Activated T-helper 17 cell treated with anti-CD3 and anti-CD28 coated beads, Interleukin-2, amount 50 U/mL, for 72 hours (primary cell): ENCODE measurements around the gene BEND6. TPM values are rescaled to one million over a fixed set of nuclear protein-coding genes. Genes with fewer than 3 reads are reported as not detected.

ENCODE experiments used
- ATAC-seq: fragments of 150-1000 bp; cut with Tn5 transposase; replicated peaks from 2 replicates; pipeline ENCODE4 v1.10.0; 2021; ENCODE audit warnings: mild to moderate bottlenecking, moderate library complexity
- H3K27ac Mint-ChIP-seq: one replicate; pipeline ENCODE4 v1.8.0; 2022; ENCODE audit warnings: mixed read lengths
- H3K27me3 Mint-ChIP-seq: one replicate; pipeline ENCODE4 v1.8.0; 2022; ENCODE audit warnings: mixed read lengths
- H3K36me3 Mint-ChIP-seq: one replicate; pipeline ENCODE4 v1.8.0; 2022; ENCODE audit warnings: low read depth, mild to moderate bottlenecking, mixed read lengths
- H3K4me1 Mint-ChIP-seq: one replicate; pipeline ENCODE4 v1.8.0; 2022; ENCODE audit warnings: mixed read lengths
- H3K4me3 Mint-ChIP-seq: one replicate; pipeline ENCODE4 v1.8.0; 2022; ENCODE audit warnings: mild to moderate bottlenecking, mixed read lengths
- H3K9me3 Mint-ChIP-seq: one replicate; pipeline ENCODE4 v1.8.0; 2022; ENCODE audit warnings: mixed read lengths
- total RNA-seq, 2 donors: library from RNA; stranded (reverse); gene quantifications; one replicate each; pipeline ENCODE4 v1.2.3, GENCODE V29; 2022

BEND6 gene
- total RNA-seq, 2 donors from 2014 or later: 0.15 TPM; not detected in 1

DNA sequence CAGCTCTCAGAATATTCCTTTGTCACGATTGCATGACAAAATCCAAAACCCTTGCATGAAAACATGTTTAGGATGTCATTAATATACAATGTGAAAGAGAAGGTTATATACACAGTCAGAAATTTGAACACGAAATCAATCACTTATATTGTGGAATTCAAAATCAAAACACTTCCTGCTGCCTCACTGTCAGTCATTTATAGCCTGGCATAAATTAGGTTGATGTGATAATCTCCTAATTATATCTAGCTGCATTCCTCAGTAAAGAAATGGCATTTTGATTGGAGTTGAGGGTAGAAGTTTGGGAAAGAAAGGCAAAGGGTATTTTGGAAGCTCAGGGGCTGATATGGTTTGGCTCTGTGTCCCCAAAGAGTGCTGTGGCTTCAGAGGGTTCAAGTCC lies 24.1 kb upstream of the BEND6 start:
- peaks cover 30% of the 10 kb centered on the region for H3K27me3 Mint-ChIP-seq
- no peak overlapping the region for H3K27ac Mint-ChIP-seq
- no peaks in the 10 kb centered on the region for H3K9me3 Mint-ChIP-seq
- no peaks in the 10 kb centered on the region for H3K4me1 Mint-ChIP-seq
- no peak for ATAC-seq
- no peaks in the 10 kb centered on the region for H3K36me3 Mint-ChIP-seq
- H3K4me3 Mint-ChIP-seq: no peak overlapping the region

DNA sequence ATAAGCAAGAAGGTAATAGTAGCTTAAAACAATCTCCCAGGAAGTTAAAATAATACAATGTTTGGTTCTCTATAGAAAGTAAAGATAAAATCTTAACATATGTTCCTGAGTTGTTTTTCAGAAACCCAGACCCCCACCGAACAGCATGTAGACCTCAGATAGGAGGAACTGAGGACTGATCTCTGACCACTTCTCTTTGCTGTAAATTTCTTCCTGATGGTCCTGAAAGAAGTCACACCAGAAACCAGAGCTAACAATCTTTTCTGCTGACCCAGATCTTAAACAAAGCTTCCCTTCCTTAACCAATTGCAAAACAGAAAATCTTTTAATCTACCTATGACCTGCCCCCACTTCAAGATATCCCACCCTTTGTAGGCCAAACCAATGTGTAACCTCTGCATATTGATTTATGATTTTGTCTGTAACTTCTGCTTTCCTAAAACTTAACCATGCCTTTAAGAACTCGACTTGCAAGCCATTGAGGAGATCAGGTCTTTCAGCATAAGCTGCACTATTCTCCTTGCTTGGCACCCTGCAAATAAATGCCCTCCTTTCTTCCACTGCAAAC lies 21.9 kb upstream of the BEND6 start:
- no peak for ATAC-seq
- Mint-ChIP-seq H3K27ac (no peak overlapping the region), H3K36me3 (no peaks in the 10 kb centered on the region), H3K4me3 (no peak overlapping the region), H3K9me3 (no peaks in the 10 kb centered on the region), H3K4me1 (no peaks in the 10 kb centered on the region), H3K27me3 (peaks cover 23% of the 10 kb centered on the region)

DNA sequence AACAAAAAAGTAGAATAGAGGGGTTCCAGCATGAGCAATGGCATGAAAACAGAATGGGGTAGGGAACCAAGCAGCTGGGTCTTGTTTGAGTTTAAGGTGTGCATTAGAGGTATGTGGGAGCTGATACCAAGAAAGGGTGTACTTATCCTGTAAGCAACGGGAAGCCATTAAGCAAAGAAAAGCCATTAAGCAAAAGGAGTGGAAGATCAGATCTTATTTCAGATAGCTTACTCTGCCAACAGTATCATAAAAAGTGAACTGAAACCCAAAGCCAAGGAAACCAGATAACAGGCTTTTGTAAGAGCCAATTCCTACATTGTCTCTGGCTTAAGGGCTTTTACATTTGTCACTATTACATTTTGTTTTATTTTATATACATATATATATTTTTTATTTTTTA lies 21.3 kb upstream of the BEND6 start:
- no peak for ATAC-seq
- Mint-ChIP-seq H3K36me3 (no peaks in the 10 kb centered on the region), H3K4me3 (no peak overlapping the region), H3K4me1 (no peaks in the 10 kb centered on the region), H3K27me3 (peaks cover 23% of the 10 kb centered on the region), H3K9me3 (no peaks in the 10 kb centered on the region), H3K27ac (no peak overlapping the region)

DNA sequence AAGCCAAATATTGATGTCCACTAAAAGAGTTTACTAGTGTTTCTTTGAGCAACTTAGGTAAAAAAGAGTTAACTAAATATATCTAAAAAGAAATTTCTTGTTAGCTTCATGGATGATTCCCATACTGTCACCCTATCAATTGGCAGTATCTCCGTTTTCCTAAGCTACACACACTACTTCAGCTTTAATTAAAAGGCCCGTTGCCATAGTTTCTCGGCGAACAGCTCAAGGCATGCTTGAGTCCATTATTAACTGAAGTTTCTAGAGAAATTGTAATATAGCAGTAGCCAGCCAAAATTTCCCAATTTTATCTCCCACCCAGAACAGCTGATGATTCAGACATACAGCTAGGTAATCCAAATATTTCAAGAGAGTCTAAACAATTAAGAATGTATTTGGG lies 20.0 kb upstream of the BEND6 start:
- no peaks in the 10 kb centered on the region for H3K36me3 Mint-ChIP-seq
- H3K27me3 Mint-ChIP-seq: peaks cover 27% of the 10 kb centered on the region
- H3K9me3 Mint-ChIP-seq: peaks cover 4% of the 10 kb centered on the region
- no peak overlapping the region for H3K27ac Mint-ChIP-seq
- no peak for ATAC-seq
- H3K4me1 Mint-ChIP-seq: no peaks in the 10 kb centered on the region
- no peak overlapping the region for H3K4me3 Mint-ChIP-seq

DNA sequence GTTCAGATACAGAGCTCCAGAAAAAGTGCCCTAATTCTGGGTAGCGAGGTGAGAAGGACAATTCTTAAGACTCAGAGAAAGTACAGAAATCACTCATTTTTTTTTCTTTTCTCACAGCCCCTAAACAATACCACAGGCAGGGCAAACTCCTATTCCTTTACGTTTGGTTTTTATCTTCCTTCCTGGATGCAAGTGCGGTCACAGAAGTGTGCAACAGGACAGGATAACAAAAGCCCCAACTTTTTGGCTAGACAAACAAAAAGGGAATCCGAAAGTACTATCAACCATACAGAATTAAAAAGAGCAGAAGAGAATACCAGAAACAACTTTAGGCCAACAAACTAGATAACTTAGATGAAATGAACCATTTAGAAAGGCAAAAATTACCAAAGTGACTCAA lies 18.4 kb upstream of the BEND6 start:
- H3K36me3 Mint-ChIP-seq: no peaks in the 10 kb centered on the region
- ATAC-seq: peak; percentile 9
- no peaks in the 10 kb centered on the region for H3K4me1 Mint-ChIP-seq
- H3K9me3 Mint-ChIP-seq: peaks cover 4% of the 10 kb centered on the region
- no peak overlapping the region for H3K4me3 Mint-ChIP-seq
- peaks cover 21% of the 10 kb centered on the region for H3K27me3 Mint-ChIP-seq
- H3K27ac Mint-ChIP-seq: no peak overlapping the region

DNA sequence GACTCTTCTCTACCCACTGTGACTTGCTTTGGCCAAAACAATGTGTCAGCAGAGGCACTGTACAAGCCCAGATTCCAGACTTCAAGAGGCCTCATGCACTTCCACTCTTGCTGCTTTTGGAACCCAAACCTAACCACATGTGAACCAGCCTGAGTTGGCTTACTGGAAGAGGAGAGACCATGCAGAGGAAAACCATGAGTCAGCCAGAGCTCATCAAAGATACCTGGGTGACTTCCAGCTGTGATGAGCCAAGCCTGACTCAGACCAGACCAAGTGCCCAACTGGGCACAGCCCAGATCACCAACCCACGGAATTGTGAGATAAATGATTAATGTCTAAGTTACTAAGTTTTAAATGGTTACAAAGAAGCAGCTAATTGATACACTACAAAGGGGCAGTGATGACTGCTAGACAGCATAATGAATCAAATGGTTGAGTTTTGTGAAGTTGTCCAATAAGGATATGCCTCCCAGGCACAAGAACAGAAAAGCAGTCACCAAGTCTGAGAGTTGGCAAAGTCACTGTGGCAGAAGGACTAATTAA lies 16.2 kb upstream of the BEND6 start:
- Mint-ChIP-seq H3K27ac (no peak overlapping the region), H3K4me3 (no peak overlapping the region), H3K27me3 (peaks cover 8% of the 10 kb centered on the region), H3K9me3 (peaks cover 10% of the 10 kb centered on the region), H3K4me1 (no peaks in the 10 kb centered on the region), H3K36me3 (no peaks in the 10 kb centered on the region)
- ATAC-seq: peak; percentile 94

DNA sequence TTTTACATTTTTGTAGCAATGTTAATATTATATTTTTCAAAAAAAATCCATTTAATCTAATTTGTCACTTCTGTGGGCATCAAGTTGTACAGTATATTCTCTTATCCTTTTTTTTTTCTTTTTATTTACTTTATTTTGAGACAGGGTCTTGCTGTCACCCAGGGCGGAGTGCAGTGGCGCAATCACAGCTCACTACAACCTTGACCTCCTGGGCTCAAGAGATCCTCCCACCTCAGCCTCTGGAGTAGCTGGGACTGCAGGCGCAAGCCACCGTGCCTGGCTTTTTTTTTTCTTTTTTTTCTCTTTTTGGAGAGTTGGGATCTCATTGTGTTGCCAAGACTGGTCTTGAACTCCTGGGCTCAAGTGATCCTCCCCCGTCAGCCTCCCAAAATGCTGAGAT lies 14.4 kb upstream of the BEND6 start:
- H3K4me3 Mint-ChIP-seq: no peak overlapping the region
- H3K36me3 Mint-ChIP-seq: no peaks in the 10 kb centered on the region
- peaks cover 10% of the 10 kb centered on the region for H3K9me3 Mint-ChIP-seq
- ATAC-seq: no peak
- H3K27me3 Mint-ChIP-seq: peaks cover 15% of the 10 kb centered on the region
- no peak overlapping the region for H3K27ac Mint-ChIP-seq
- no peaks in the 10 kb centered on the region for H3K4me1 Mint-ChIP-seq

DNA sequence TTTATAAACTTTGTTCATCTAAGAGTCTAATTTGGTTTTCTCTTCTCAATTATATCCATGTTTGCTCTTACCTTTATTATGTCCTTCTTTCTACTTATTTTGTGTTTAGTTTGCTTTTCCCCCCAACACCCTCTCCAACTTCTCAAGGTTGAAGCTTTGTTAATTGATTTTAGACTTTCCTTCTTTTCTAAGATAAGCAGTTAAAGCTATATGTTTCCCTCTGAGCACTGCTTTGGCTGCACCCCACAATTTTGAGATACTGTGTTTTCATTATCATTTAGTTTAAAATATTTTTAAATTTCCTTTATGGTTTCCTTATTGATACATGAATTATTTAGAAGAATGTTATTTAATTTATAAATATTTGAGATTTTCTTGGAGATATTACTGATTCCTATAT lies 13.9 kb upstream of the BEND6 start:
- peaks cover 10% of the 10 kb centered on the region for H3K9me3 Mint-ChIP-seq
- H3K4me1 Mint-ChIP-seq: no peaks in the 10 kb centered on the region
- no peak for ATAC-seq
- H3K27ac Mint-ChIP-seq: no peak overlapping the region
- no peaks in the 10 kb centered on the region for H3K36me3 Mint-ChIP-seq
- H3K27me3 Mint-ChIP-seq: peaks cover 18% of the 10 kb centered on the region
- no peak overlapping the region for H3K4me3 Mint-ChIP-seq

DNA sequence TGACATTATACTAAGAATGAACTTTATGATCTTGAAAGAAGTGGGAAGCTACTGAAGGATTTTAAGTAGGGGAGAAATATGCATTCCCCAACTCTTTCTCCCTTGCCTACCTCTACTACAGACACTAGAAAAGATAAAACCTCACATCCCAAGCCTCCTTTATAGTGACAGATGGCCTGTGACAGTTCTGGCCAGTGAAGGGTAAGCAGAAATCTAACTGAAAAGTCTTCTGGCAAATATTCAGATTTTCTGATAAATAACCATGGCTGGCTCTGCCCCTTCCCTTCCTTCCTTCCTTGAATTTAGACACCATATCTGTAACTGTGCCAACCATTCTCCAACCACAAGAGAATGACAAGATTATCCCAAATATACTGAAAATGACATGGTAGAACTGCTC lies 10.2 kb upstream of the BEND6 start:
- H3K27me3 Mint-ChIP-seq: peaks cover 26% of the 10 kb centered on the region
- ATAC-seq: no peak
- no peaks in the 10 kb centered on the region for H3K4me1 Mint-ChIP-seq
- no peak overlapping the region for H3K27ac Mint-ChIP-seq
- no peaks in the 10 kb centered on the region for H3K36me3 Mint-ChIP-seq
- no peak overlapping the region for H3K4me3 Mint-ChIP-seq
- peaks cover 7% of the 10 kb centered on the region for H3K9me3 Mint-ChIP-seq

DNA sequence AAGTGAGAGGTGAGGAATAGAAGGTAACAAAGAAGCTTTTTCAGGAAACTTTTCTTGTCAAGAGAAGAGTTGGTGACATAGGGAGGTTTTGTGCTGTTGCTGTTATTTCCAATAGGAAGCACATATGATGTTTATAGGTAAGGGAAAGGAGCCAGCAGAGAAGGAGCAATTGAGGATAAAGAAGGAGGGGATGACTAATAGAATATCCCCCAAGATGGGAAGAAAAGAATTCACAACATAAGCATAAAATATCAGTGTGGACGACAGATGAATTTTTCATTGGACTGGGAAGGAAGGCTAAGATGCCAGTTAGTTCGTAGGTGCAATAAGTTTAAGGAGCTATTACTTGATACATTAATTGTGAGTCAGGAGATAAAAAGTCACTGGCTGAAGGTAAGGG lies 8.5 kb upstream of the BEND6 start:
- no peak for ATAC-seq
- H3K9me3 Mint-ChIP-seq: peaks cover 7% of the 10 kb centered on the region
- H3K4me3 Mint-ChIP-seq: no peak overlapping the region

DNA sequence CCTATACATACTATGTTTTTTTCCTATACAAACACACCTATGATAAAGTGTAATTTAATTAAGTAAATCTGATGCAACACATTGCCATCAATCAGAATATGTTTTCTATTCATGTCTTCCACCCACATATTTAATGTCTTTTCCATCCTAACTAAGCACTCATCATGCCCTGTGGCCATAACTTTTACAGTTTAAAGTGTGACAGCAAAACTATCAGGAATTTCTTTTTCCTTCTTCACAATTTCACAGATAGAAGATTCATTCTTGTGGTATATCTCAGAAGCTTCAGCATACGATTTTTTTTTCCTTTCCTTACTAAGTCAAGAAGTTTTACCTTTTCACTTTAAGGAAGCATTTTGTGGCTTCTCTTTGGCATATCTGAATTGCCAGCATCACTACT lies 7.0 kb upstream of the BEND6 start:
- no peak overlapping the region for H3K27ac Mint-ChIP-seq
- H3K4me1 Mint-ChIP-seq: no peaks in the 10 kb centered on the region
- H3K36me3 Mint-ChIP-seq: no peaks in the 10 kb centered on the region
- H3K9me3 Mint-ChIP-seq: no peaks in the 10 kb centered on the region
- H3K4me3 Mint-ChIP-seq: no peak overlapping the region
- peaks cover 38% of the 10 kb centered on the region for H3K27me3 Mint-ChIP-seq
- no peak for ATAC-seq

More for the DNA sequence above, 8.5 kb upstream of the BEND6 start:
- no peak overlapping the region for H3K27ac Mint-ChIP-seq
- peaks cover 26% of the 10 kb centered on the region for H3K27me3 Mint-ChIP-seq
- no peaks in the 10 kb centered on the region for H3K36me3 Mint-ChIP-seq
- no peaks in the 10 kb centered on the region for H3K4me1 Mint-ChIP-seq

DNA sequence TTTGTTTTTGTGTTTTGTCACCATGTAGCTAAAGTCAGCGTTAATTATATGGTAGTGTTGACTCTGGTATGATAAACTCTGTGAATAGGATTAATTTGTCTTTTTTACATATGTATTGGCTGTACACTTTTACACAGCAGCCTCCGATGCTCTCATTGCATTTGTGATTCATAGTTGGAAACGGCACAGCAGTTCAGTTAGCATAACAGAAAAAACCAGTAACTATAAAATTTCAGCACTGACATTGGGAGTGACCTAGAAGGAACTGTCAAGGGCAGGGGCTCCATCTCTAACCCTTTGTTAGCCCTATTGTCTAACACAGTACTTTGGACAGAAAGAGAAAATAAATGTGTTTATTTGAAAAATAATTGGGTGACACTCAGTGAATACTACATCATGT lies 5.6 kb upstream of the BEND6 start:
- Mint-ChIP-seq H3K4me3 (no peak overlapping the region), H3K9me3 (no peaks in the 10 kb centered on the region), H3K36me3 (no peaks in the 10 kb centered on the region), H3K27ac (no peak overlapping the region), H3K4me1 (peaks cover 8% of the 10 kb centered on the region), H3K27me3 (peaks cover 49% of the 10 kb centered on the region)
- ATAC-seq: no peak

DNA sequence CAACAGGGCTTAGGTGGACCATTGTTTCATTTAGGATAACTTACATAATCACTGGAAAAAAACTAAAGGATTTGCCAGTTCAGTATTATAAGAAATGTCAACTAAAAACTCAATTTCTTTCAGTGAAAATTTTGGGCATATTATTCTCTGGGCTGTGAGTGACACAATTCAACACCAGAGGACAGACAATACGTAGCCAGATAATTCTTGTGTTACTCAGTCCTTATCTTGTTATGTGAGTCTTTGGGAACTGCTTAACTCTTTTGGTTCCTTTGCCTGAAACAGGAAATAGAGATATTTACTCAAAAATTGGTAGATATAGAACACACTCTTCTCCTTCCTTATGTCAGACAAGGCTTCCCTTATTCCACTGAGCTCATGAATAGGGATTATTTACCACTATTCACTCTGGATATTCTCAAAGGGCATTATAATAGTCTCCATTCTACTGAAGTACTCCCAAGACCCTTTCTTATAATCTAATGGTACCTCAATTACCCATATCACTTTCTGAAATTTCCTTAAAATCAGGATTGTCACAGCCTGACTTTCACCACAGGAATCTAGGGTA lies 4.9 kb upstream of the BEND6 start:
- H3K9me3 Mint-ChIP-seq: no peaks in the 10 kb centered on the region
- no peak overlapping the region for H3K4me3 Mint-ChIP-seq
- H3K4me1 Mint-ChIP-seq: peaks cover 9% of the 10 kb centered on the region
- H3K36me3 Mint-ChIP-seq: no peaks in the 10 kb centered on the region
- H3K27ac Mint-ChIP-seq: no peak overlapping the region
- peaks cover 48% of the 10 kb centered on the region for H3K27me3 Mint-ChIP-seq
- ATAC-seq: no peak

DNA sequence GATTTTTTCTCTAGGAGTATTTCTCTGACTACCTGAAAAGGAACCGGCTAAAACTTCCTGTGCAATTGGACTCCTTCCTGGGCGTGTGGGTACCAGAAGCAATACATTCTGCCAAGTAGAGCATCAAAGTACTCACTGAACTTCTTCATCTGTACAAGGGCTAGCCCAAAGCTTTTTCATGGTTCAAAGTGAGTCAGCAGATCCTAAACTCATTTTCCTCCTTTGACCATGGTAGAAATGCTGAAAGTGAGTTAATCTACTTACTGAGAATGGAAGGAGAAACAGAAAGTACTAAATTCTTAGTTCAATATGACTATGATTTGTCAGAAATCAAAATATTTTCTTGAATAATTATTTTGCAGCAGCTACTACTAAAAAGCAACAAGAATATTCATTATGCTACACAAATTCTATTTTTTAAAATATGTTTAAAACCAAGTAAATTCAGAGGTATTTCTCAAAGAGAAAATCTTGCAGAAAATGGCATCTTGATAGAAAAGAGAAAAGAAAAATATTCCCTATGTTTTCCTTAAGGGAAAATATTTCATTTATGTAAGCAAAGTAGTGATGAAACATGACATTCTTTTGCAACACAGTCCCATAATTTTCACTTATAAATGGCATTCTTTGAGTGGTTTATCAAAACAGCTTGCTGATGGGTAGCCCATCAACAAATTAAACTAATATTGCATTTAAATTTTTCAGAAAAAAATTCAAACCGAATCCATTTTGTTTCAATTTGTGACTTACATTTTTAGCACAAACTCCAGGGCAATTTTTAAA lies 3.7 kb upstream of the BEND6 start:
- Mint-ChIP-seq H3K4me3 (no peak overlapping the region), H3K9me3 (no peaks in the 10 kb centered on the region), H3K36me3 (no peaks in the 10 kb centered on the region), H3K27ac (no peak overlapping the region), H3K4me1 (peaks cover 15% of the 10 kb centered on the region), H3K27me3 (peaks cover 46% of the 10 kb centered on the region)
- ATAC-seq: no peak
